Neural progenitor cell (in vitro differentiated cells): ENCODE measurements around the gene FBXO15.

Source experiments
- CTCF ChIP-seq: fragments of 200-600 bp; sonication (generic); IDR thresholded peaks from 2 replicates; pipeline ENCODE4 v1.5.1; 2017; ENCODE audit warnings: antibody characterized with exemption, mild to moderate bottlenecking
- EZH2 ChIP-seq: fragments of 200-600 bp; sonication (generic); IDR thresholded peaks from 2 replicates; pipeline ENCODE4 v1.6.1; 2017; ENCODE audit warnings: antibody characterized with exemption, mild to moderate bottlenecking, moderate library complexity
- EZH2phosphoT487 ChIP-seq: fragments of 200-600 bp; sonication (generic); IDR thresholded peaks from 2 replicates; pipeline ENCODE4 v1.6.1; 2017; ENCODE audit warnings: antibody characterized with exemption

DNA sequence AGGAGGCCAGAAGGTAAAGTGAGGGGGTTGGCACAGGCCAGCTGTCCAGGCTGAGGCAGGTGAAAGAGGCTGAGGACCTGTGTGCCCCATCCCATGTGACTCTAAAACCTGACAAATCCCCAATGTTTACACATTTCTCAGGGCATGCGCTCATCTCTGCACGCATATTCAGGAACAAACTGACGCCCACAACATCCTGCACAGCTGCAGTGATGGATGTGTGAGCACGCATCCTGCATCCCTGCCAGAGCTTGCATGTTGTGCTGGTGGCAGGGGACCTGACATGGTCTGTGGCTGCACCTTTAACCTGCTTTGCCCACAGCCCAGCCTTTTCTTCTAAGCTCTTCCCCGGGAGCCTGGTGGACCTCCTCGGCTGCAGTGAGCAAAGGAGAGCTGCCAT is 83.1 kb downstream of the FBXO15 start:
- TF ChIP-seq CTCF: no peak
- no peak for TF ChIP-seq EZH2phosphoT487
- TF ChIP-seq EZH2: no peak
